ENCODE measurements around the gene TNFAIP2. TPM values are rescaled to one million over a fixed set of nuclear protein-coding genes. Genes with fewer than 3 reads are reported as not detected.

The TNFAIP2 gene, protein sequence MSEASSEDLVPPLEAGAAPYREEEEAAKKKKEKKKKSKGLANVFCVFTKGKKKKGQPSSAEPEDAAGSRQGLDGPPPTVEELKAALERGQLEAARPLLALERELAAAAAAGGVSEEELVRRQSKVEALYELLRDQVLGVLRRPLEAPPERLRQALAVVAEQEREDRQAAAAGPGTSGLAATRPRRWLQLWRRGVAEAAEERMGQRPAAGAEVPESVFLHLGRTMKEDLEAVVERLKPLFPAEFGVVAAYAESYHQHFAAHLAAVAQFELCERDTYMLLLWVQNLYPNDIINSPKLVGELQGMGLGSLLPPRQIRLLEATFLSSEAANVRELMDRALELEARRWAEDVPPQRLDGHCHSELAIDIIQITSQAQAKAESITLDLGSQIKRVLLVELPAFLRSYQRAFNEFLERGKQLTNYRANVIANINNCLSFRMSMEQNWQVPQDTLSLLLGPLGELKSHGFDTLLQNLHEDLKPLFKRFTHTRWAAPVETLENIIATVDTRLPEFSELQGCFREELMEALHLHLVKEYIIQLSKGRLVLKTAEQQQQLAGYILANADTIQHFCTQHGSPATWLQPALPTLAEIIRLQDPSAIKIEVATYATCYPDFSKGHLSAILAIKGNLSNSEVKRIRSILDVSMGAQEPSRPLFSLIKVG
- total RNA-seq = 31.6 and 37.5 TPM in 2 replicates
- 42.7 and 48.5 TPM in 2 replicates for polyA plus RNA-seq
- 17.1 and 22.4 TPM in 2 replicates for polyA plus RNA-seq (2011; cell fraction: cytosol; rRNA removed)
- 137 and 182 TPM in 2 replicates for polyA plus RNA-seq (2011; cell fraction: nucleus; rRNA removed)
- 28.3 and 36.7 TPM in 2 replicates for polyA plus RNA-seq (2012)
- 24.5 and 32.4 TPM in 2 replicates for polyA minus RNA-seq
- 136 TPM for polyA minus RNA-seq (2011; cell fraction: cytosol; rRNA and poly(A)+ RNA removed)
- polyA minus RNA-seq (2011; cell fraction: nucleus; rRNA and poly(A)+ RNA removed) = 13.7 and 21.2 TPM in 2 replicates
- percentile 36 among the genes with signal in this experiment for Bru-seq, nascent RNA
- BruChase-seq, experiment 1, labeled RNA remaining after a 6-hour chase = percentile 66 among the genes with signal in this experiment
- BruChase-seq, experiment 2, labeled RNA remaining after a 2-hour chase = percentile 58 among the genes with signal in this experiment
- long read RNA-seq, partial matches to known transcripts = 11 of 16 reads
- long read RNA-seq, other reads (novel, unspliced or antisense) = 5 of 16 reads

DNA sequence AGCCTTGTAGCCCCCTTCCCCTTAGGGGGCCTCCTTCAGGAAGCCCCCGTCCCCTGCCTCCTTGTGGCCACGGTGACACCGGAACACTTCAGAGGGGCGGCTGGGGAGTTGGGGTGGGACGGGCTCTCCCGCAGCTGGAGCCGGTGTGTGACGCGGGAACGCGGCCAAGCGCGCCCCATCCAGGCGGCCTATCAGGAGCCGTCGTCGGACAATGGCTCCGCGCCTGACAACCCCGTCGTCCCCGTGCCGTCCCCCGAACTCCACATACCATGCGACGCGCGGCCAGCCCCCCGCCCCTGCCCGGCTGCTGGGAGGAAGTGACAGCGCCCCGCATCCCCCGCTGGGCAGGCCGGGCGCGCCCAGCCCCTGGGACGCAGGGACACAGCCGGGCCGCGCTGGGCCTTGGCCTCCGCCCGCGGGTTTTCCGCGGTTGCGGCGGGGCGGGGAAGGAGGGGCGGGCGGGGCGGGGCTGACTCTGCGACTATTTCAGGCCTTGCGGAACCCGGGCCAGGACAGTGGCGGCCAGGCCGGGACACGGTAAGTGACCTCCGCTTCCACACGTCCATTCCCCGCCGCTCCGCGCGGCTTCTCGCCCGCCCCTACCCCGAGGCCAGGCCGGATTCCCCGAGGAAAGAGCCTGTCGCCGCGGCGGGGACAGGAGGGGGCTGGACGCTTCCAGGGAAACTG, at the start of gene TNFAIP2:
TSS of gene TNFAIP2 (plus strand) at position 515 of the 687 bp plus-strand sequence. CDS start 2,997 bp downstream, outside the sequence.
- BruUV-seq (replicated peaks) = no TSS peak
- Histone ChIP-seq H2AFZ (ENCODE audit: low read depth, low read length) (peak within 1 kb of the TSS; percentile 83), H3K27ac (ENCODE audit: insufficient read depth, low read depth, low read length) (peak within 1 kb of the TSS; percentile 42), H3K4me2 (ENCODE audit: insufficient read depth, low read length) (peak within 1 kb of the TSS; percentile 23), H4K20me1 (replicated peaks; ENCODE audit: control insufficient read depth, extremely low read depth, insufficient read depth, low read length) (no peaks in the 10 kb centered on the region), H3K9me3 (replicated peaks; ENCODE audit: control insufficient read depth, insufficient read depth, low read length) (no peaks in the 10 kb centered on the region), H3K36me3 (ENCODE audit: control insufficient read depth in 2 of 2, extremely low read depth in 1 of 2, insufficient read depth in 2 of 2, low read length in 2 of 2) (no peaks in the 10 kb centered on the region), H3K9ac (replicated peaks; ENCODE audit: extremely low read depth, insufficient read depth, low read length) (peak within 1 kb of the TSS; percentile 4), H3K79me2 (ENCODE audit: control insufficient read depth, insufficient read depth, low read length) (no peaks in the 10 kb centered on the region), H3K27me3 (ENCODE audit: control insufficient read depth in 2 of 2, insufficient read depth in 2 of 2, low read length in 2 of 2) (no peaks in the 10 kb centered on the region), H3K9me1 (replicated peaks; ENCODE audit: control insufficient read depth, extremely low read depth, insufficient read depth, low read length) (no peaks in the 10 kb centered on the region), H3K4me3 (replicated peaks in 1 of 3; ENCODE audit: insufficient read depth in 1 of 3, low read depth in 1 of 3, low read length in 3 of 3) (peak within 1 kb of the TSS in 1 of 3 experiments; percentile 58), H3K4me1 (ENCODE audit: control insufficient read depth, extremely low read depth, insufficient read depth, low read length) (peaks cover 31% of the 10 kb centered on the region)
- TF ChIP-seq FOS (IDR thresholded peaks at IDR 0.05; ENCODE audit: borderline replicate concordance, insufficient read depth, low read length) (no peak), POLR2A (IDR thresholded peaks at IDR 0.05; ENCODE audit: low read depth, low read length) (peak; percentile 22), POLR2AphosphoS5 (IDR thresholded peaks at IDR 0.05; ENCODE audit: insufficient read depth, low read depth, low read length) (peak; percentile 42)
- CTCF ChIA-PET = interaction anchor here (0.6 to 1.5 kb wide), 5 partner anchors 11 to 20 kb away, joined by 3 to 15 read pairs (median 3); no protein-coding TSS in a partner anchor
- dilution Hi-C loops (cut with MboI; ENCODE audit: extremely low pct_ligation_motif_present, low sequenced_read_pairs) (no loop called here), intact Hi-C loops (cut with micrococcal nuclease) (loop anchor here (2.0 to 10.0 kb wide), 2 partner anchors 14 to 262 kb away; partner anchors contain the start of gene MARK3)
- POLR2A ChIA-PET = no interaction called here
- DNase-seq (ENCODE audit: low read depth, low spot score) (peak; percentile 41), FAIRE-seq (no peak)
